GM12891 (cell line): Measurements from ENCODE around the gene DLK1.

Experiments
- DNase-seq: peaks from one replicate; pipeline ENCODE4 v3.0.0; 2011; ENCODE audit warnings: low spot score; ENCODE audit not compliant: insufficient read length
- FAIRE-seq: peaks from 2 replicates; lab custom pipeline; 2011; peaks lifted over from hg19 to GRCh38; lab: Jason Lieb, UNC
- PAX5 ChIP-seq: IDR thresholded peaks from 2 replicates; pipeline ENCODE4 v1.6.1; 2011; ENCODE audit warnings: low read length, moderate library complexity, mild to moderate bottlenecking; ENCODE audit not compliant: insufficient read depth, severe bottlenecking
- POLR2A ChIP-seq: IDR thresholded peaks from 2 replicates; pipeline ENCODE4 v1.6.1; 2011; ENCODE audit warnings: low read depth, low read length, control low read depth
- POLR2AphosphoS5 ChIP-seq: IDR thresholded peaks from 2 replicates; pipeline ENCODE4 v1.6.1; 2011; ENCODE audit warnings: low read depth, low read length, control low read depth
- POU2F2 ChIP-seq: IDR thresholded peaks from 2 replicates; pipeline ENCODE4 v1.6.1; 2011; ENCODE audit warnings: low read depth, mild to moderate bottlenecking, control low read depth, low read length, moderate library complexity
- SPI1 ChIP-seq: IDR thresholded peaks from 2 replicates; pipeline ENCODE4 v1.6.1; 2011; ENCODE audit warnings: low read depth, low read length, control low read depth
- TAF1 ChIP-seq: IDR thresholded peaks from 2 replicates; pipeline ENCODE4 v1.6.1; 2011; ENCODE audit warnings: low read depth, low read length, control low read depth

The DLK1 gene

DNA sequence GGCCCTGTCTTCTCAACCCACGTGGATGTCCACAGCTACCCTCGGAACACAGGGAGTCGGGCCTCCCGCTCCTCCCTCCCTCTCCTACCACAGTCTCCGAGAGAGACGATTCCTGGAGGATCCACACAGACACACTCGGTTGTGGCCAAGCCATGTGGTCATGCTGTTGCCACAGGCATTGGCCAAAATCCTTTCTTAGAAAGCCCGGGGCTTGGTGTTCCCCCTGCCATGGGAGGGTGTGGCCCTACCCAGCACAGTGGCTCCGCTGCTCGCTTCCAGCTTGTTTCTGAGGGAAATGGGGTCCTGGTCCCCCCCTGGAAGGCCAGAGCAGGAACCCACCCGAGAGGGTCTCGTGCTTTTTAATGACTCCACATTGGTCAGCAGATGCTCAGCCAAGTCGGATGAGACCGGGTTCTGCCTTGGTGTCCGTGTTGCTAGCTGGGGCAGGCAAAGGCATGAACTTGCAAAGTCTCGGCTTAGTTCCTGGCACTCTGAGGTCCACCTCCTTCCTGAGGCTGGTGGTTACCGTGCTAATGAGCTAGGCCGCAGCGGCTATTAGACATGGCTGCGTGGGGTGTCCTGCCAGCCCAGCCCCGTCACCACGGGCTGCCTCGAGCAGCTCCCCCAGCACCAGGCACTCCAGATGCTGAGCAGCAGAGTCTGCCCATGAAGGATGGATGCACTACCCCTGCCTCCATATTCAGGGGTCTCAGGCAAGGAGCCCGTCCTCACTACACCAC, 52.4 kb downstream of the DLK1 start:
- TF ChIP-seq POLR2A = no peak
- no peak for TF ChIP-seq PAX5
- no peak for TF ChIP-seq SPI1
- no peak for TF ChIP-seq TAF1
- no peak for TF ChIP-seq POU2F2
- TF ChIP-seq POLR2AphosphoS5 = no peak
- DNase-seq (no peak), FAIRE-seq (no peak)

DNA sequence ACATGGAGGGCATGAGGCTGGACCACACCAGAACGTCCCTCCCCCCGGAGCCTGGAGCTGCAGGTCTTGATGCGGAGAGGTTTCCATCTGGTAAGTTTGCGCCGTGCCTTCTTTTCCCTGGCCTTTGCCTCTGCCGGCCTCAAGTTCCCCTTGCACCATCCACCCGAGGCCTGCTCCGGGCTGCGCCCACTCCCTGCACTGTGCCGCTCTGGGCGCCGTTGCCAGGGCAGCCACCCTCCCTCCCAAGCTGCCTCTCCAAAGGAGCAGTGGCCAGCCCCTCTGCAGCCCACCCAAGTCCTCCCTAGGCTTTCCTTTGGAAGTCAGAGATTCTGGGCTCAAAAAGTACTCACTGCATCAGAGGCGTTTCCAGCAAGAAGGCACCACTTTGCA, 53.0 kb downstream of the DLK1 start:
- no peak for FAIRE-seq
- no peak for TF ChIP-seq POU2F2
- TF ChIP-seq SPI1 = no peak
- DNase-seq = no peak

DNA sequence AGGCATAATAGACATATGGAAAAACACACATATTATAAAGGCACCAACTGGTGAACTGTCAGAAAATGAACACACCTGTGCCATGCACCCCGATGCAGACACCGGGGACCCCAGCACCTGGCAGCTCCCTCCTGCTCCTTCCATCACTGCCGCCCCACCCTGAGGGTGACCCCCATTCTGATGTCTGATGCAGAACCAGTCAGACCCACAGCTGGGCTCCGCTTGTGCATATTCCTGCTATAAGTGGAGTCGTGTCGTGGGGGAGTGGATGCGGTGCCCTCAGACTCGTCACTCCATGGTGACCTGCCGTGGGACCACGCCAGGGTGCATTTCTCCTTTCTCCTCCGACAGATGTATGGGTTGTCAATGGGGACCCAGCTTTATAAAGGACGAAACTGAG, 53.6 kb downstream of the DLK1 start:
- TF ChIP-seq POLR2A = no peak
- TF ChIP-seq TAF1 = no peak
- FAIRE-seq = no peak
- no peak for DNase-seq

DNA sequence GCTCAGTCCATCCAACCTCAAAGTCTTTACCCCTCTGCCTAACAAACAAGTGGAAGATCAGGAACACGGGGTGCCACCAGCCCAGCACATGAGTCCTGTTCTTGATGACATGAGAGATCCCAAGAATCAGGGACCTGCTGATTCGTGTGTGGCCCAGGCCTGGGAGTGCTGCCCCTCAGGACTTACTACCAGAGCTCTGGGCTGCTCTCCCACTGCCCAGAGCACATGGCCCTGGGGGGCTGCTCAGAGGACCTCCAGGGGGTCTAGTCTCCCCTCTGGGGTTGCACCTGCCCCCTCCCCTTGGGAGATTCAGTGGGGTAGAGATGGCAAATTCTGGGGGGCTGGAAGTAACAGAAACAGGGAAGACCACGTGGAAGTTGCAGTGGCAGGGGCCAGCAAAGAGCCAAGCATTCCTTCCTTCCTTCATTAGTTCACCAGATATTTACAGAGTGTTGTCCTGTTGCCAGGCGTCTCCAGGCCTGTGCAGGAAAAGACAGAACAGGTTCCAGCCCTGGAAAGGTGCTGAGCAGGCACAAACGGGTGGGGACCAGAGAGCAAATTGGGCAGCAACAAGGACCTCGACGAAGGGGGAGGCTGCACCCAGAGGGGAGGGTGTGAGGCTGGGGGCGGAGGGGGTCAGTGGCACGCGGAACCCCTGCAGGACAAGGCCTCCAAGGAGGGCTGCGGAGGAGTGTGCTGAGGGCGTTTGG, 54.1 kb downstream of the DLK1 start:
- FAIRE-seq (no peak), DNase-seq (no peak)
- no peak for TF ChIP-seq POLR2A
- no peak for TF ChIP-seq POU2F2
- no peak for TF ChIP-seq POLR2AphosphoS5
- TF ChIP-seq PAX5 = no peak
- TF ChIP-seq SPI1 = no peak
- TF ChIP-seq TAF1 = no peak

DNA sequence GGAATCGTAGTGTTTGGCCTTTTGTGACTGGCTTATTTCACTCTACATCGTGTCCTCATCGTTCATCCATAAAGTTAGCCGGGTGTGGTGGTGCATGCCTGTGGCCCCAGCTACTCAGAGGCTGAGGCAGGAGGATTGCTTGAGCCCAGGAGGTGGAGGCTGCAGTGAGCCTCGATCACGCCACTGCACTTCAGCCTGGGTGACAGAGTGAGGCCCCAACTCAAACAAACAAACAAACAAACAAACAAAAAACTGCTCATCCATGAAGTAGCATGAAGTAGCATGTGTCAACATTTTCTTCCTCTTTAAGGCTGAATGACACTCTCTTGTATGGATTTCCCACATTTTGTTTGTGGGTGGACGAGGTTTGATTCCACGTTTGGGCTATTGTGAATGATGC, 55.3 kb downstream of the DLK1 start:
- DNase-seq (no peak), FAIRE-seq (no peak)

DNA sequence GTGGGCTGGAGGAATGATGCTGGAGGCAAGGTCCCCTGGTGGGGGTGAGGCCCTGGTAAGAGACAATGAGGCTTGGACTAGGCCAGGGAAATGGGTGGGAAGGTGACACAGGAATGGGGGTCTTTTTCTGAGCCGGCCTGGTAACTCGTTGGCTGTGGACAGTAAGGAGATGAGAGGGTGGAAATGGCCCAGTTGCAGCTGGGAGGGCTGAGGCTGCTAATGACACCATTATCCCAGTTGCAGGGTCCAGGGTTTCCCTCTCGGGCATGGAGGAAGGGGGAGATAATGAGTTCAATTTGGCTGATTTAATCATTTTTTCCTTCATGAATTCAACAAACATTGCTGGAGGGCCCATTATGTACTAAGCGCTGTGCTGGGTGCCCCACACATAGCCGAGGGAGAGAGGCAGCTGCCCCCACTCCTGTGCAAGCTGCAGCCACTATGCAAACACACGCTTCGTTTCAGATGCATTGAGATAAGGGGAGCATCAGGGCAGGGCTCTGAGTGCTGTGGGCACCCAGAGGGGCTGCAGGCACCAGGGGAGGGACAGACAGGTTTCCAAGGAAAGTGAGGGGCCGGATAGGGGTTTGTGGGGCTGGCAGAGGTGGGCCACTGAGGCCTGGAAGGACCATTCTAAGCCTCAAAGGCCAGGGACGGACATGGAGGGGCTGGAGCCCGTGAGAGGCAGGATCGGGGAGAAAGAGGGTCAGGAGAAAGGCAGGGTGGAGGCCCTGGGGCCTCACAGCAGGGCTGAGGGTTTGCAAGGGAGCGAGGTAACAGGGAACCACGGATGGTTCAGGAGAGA, 56.0 kb downstream of the DLK1 start:
- no peak for FAIRE-seq
- TF ChIP-seq POLR2A = no peak
- TF ChIP-seq PAX5 = no peak
- no peak for TF ChIP-seq TAF1
- TF ChIP-seq SPI1 = no peak
- no peak for TF ChIP-seq POU2F2
- no peak for TF ChIP-seq POLR2AphosphoS5
- no peak for DNase-seq

More for the DNA sequence above, 55.3 kb downstream of the DLK1 start:
- TF ChIP-seq POU2F2 (no peak), TAF1 (no peak), PAX5 (no peak), POLR2AphosphoS5 (no peak), POLR2A (no peak), SPI1 (no peak)

DNA sequence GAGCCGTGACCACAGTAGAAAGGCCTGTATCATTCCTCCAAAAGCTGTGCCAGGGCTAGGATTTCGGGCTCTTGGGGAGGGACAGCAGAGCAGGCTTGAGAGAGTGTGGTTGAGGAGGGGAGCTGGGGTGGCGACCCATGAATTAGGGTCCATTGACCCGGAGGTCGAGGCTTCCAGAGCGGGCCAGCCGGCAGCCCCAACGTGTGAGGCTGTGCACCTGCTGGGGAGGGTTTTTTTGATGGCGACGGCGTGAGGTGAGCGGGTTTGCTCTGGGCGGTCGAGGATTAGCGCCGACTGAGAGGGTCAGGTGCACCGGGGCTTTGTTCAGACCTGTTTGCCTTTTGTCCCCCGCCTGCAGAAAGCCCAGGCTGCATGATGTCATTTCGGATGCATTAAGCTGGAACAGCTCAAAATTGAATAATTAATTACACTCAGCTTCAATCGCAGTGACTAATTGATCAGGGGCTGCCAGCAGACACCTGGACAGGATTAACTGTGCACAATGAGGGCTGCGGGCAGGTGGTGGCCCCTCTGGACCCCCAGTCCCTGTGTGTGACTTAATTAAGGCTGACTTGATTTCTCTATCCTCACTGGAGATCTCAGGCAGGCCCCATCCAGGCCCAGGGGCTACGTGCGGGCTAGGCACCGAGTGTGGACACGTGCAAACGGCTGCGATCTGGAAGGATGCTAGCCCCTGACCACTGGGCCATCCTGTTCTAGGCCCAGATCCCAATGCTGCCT, 57.1 kb downstream of the DLK1 start:
- DNase-seq (no peak), FAIRE-seq (no peak)
- TF ChIP-seq POU2F2 (no peak), POLR2A (no peak), PAX5 (no peak), POLR2AphosphoS5 (no peak), SPI1 (no peak), TAF1 (no peak)

DNA sequence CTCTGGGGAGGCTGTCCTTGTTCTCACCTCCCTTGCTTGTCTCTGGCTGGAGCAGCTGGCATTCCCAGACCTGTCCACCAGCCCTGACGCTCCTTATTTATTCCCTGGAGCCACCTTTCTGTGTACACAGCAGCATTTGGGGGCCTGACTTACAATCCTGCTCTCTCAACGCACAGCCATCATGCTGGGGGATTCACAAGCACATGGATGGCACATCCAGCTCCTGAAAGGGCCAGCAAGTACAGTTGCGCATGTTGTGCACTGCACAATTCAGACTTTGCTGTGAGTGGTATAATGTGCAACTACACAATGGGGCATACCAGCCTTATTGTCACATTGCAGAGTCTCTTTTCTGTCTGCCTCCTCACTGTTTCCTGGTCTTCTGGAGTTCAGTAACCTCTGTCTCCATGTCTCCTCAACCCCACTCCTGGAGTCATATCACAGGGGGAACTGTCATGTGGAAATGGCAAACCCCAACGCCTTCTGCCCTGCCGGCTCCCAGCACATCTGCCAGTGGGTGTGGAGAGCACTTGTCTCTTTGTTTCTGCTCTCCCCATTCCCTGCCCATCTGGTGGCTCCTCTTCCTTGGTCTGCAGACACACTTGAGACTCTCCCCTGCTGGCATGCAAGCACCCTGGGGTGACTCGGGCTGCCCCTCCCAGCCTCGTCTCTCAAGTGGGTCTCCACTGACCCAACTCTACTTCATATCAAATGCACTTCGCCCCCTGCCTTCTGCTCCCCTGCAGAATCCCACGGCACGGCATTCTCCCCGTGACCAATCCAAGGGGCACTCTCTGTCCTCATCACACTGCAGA, 58.0 kb downstream of the DLK1 start:
- DNase-seq = no peak
- TF ChIP-seq POLR2A = no peak
- TF ChIP-seq PAX5 = no peak
- no peak for TF ChIP-seq POU2F2
- TF ChIP-seq SPI1 = no peak
- TF ChIP-seq TAF1 = no peak
- TF ChIP-seq POLR2AphosphoS5 = no peak
- no peak for FAIRE-seq

DNA sequence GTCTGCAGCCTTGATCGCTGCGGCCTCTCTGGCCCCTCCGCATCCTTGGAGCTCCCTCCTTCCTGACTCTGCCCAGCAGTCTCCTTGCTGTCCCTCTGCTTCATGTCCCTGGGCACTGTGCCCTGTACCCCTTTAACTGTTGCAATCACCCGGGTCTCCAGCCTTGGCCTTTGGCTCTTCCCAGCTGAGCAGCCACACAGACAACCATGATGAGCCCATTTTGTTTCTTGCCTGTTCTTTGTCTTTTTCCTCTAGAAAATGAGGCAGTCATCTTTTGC, 58.6 kb downstream of the DLK1 start:
- DNase-seq (no peak), FAIRE-seq (no peak)
- no peak for TF ChIP-seq POLR2AphosphoS5
- TF ChIP-seq POU2F2 = no peak
- TF ChIP-seq TAF1 = no peak
- no peak for TF ChIP-seq POLR2A
